SIG-M5 (cell line): ENCODE results near the gene RAC2.
"Not testable (repeated sequence)": the region's sequence is repeated elsewhere in the genome, so short reads cannot be mapped to it uniquely, and the experiment has no call there.

ENCODE experiments used
- DNase-seq: peaks from one replicate; lab custom pipeline; 2025; lab: John Stamatoyannopoulos, UW

Gene RAC2

GRCh38 chr22:37234736-37235711, 9.0 kb downstream of the RAC2 start:
- no peak for DNase-seq

DNA sequence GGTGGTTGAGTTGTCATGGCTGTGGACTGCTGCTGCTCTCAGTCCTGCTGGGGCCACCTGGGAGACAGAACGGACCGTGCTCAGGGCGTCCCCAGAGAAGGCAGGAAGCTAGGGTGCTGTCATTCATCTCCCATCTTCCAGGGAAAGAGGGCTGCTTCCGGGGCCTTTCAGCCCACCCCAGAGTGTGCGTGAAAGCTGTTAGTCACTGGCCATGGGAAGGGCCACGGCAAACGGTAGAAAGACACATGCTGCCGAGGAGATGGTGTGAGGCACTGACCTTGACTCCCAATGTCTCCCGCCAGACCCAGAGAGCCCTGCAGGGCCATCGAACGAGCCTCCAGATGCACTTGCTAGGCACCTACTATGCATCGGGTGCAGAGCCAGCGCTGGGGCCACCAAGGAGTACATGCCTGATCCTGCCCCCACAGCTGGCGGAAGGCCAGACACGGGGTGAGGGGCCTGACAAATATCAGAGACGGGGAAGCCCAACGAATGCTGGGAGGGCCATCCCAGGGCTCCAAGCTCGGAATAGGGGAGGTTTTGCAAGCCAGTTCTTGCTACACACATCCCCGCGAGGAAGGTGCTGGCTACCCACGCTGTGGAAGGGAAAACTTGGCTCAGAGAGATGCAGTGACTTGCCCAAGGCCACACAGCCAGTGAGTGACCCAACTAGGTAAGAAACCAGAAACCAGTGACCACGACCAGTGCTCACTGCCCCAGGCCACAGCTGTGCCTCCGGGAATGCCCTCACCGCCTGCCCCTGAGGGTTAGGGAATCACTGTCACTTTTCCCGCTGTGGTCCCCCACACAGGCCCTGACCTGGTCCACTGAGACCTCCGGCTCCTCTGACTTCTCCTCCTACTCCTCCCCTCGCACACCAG, 10.1 kb downstream of the RAC2 start:
- no peak for DNase-seq

GRCh38 chr22:37233371-37233750, 10.7 kb downstream of the RAC2 start:
- not testable (repeated sequence) for DNase-seq

- DNase-seq: no peak
These were observed 11.7 kb downstream of the RAC2 start for GRCh38 chr22:37232140-37232998.

GRCh38 chr22:37231406-37232139, 12.5 kb downstream of the RAC2 start:
- DNase-seq: no peak

GRCh38 chr22:37230673-37231405, 13.2 kb downstream of the RAC2 start:
- DNase-seq: no peak

DNA sequence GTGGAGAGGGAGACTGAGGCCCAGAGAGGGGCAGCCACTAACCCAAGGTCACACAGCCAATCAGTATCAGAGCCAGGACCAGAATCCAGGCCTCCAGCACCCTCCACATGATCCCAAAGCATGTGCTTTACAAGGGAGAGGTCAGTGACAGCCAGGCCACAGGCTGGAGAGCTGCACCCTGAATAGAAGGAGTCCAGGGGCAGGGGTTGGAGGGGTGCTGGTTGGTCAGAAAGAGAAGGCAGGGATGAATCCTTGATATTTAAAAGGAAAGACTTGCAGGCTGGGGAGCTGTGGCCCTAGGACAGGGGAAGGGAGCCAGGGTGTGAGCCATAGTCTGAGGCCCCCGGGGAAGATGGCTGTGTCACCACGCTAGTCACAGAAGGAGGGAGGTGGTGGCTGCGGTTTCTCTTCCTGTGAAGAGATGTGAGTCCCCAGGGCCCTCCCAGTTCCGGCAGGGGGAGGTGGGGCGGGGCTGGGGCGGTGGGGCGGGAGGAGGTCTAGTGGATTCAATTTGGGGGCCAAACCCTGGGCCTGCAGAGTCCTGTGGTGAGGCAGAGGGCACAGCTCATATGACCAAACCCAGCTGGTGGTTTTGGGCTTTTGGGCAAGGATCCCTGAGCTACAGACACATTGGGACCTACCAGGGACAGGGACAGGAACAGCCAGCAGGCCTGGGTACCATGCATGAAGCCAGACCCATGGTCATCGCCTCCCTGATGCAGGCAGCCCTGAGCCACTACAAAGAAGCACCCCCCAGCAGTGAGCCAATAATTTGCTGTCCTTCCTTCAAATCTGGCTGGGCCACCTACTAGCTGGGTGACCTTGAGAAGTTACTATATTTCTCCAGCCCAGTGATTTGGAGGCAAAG, 14.0 kb downstream of the RAC2 start:
- peak; percentile 14 for DNase-seq

GRCh38 chr22:37229012-37229804, 14.9 kb downstream of the RAC2 start:
- no peak for DNase-seq

- DNase-seq: no peak
These were observed 15.7 kb downstream of the RAC2 start for GRCh38 chr22:37228106-37229011.

GRCh38 chr22:37226514-37226913, 17.6 kb downstream of the RAC2 start:
- DNase-seq: no peak

DNA sequence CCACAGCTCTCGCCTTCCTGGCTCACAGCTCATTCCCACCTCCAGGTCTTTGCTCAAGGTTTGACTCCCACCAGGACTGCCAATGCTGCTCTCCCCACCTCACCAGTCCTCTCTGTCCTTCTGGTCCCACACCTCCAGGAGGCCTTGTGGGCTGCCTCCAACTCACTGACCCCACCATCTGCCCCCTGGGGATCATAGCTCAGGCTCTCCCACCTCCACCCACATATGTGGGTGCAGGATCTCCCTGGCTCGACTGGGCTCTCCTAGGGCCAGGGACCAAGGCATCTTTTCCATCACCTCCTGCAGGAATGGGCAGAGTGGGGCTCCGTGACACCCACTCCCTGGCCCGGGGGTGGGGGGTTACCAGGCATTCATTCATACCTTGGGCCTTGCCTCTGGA, 18.0 kb downstream of the RAC2 start:
- DNase-seq: no peak

- no peak for DNase-seq
These were observed 18.6 kb downstream of the RAC2 start for GRCh38 chr22:37225481-37225880.

DNA sequence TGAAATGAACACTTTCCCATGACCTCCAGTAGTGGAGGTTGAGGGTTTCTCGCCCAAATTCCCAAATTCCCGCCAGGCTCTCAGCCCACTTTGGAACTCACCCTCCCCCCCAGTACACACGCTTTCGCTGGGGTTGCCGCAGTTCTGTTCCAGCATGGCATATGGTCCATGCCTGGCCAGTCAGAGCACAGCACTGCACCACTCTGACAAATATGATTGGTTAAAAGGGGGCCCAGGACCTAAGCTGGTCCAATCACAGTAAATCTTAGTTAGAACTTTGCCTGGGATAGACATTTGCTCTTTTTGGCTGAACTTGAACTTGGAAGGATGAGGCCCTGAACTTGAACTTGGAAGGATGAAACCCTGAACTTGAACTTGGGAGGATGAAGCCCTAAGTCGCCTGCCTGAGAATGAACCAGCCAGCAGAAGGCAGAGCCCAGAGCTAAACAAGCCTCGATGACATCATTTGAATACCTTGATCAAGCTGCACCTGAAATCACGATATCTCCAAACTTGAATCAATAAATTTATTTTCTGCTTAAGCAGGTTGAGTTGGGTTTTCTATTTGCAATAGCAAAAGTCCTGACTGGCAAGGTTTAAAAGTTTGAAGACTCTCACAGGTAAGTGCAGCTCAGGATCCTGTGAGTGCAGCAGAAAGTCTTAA, 19.2 kb downstream of the RAC2 start:
- no peak for DNase-seq

DNA sequence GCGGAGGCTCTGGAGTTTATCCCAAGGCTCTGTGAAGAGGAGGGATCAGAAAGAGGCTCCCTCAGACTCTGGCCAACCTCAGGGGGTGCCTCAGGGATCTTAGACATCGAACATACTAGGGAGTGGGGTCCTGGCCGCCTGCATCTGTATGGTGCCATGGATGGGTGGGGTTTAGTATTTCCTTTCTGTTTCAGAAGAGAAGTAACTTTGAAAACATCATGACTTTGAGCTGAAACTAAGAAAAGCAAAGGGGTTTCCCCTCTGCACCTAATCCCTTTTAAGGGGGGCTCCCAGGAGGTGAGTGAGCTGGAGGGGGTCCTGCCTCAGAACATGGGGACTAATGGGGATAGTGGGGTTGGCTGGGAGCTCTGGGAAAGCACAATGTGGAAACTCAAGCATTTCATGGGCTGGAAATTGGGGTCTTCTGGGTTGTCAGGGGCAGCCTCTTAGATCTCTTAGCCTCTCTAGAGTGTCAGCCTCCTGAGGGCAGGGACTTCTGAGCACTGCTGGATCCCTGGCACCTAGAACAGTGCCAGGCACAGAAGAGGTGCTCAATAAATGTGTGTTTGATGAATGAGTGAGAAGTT, 20.0 kb downstream of the RAC2 start:
- DNase-seq: no peak

DNA sequence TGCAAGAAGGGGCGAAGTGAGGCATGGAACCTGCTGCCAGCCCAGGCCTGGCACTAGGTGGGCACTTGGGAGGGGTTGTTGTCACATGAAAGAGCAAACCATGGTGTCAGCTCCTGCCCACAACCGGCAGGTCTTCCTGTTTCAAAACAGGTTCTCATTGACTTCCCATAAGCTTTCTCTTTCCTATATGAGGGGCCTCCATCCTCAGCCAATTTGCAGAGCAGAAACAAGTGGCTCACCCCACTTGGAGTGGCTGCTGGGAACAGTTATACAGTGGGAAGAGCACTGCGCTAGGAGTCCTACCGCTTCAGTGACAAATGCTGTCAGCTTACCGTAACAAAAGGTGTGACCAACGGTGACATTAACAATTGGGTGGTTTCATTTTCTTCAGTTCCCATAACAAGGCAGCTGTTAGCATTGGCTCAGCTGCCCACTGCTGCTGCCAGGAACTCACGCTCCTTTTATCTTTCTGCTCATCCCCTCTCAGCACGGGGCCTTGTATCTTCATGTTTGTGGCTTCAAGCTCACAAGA, 21.6 kb downstream of the RAC2 start:
- DNase-seq: no peak
